GM23248 (cell line): ENCODE measurements around the gene ZNF134. TPM values are rescaled to one million over a fixed set of nuclear protein-coding genes. Genes with fewer than 3 reads are reported as not detected.

ENCODE experiments used
- DNase-seq: peaks from one replicate; pipeline ENCODE4 v3.0.0-alpha.2; 2015
- H2AFZ ChIP-seq: fragments of 200-600 bp; sonication (generic); 2 replicates; pipeline ENCODE4 v1.6.1; 2016; ENCODE audit warnings: antibody characterized with exemption
- H3F3A ChIP-seq: fragments of 200-600 bp; sonication (generic); 2 replicates; pipeline ENCODE4 v1.6.1; 2016; ENCODE audit warnings: mild to moderate bottlenecking, antibody characterized with exemption, mixed run types; ENCODE audit not compliant: insufficient read depth
- H3K27ac ChIP-seq: fragments of 200-600 bp; sonication (generic); 2 replicates; pipeline ENCODE4 v1.5.1; 2016; ENCODE audit warnings: mild to moderate bottlenecking
- H3K27me3 ChIP-seq: fragments of 200-600 bp; sonication (generic); replicated peaks from 2 replicates; pipeline ENCODE4 v1.6.1; 2016; ENCODE audit warnings: mild to moderate bottlenecking; ENCODE audit not compliant: insufficient read depth
- H3K36me3 ChIP-seq: fragments of 200-600 bp; sonication (generic); 2 replicates; pipeline ENCODE4 v1.6.1; 2016; ENCODE audit warnings: low read depth, mild to moderate bottlenecking
- H3K4me1 ChIP-seq: fragments of 200-600 bp; sonication (generic); 2 replicates; pipeline ENCODE4 v1.6.1; 2016; ENCODE audit warnings: mild to moderate bottlenecking; ENCODE audit not compliant: insufficient read depth
- H3K4me2 ChIP-seq: fragments of 200-600 bp; sonication (generic); one replicate; pipeline ENCODE4 v1.6.1; 2016; ENCODE audit warnings: mild to moderate bottlenecking; ENCODE audit not compliant: unreplicated experiment
- H3K4me3 ChIP-seq: fragments of 200-600 bp; sonication (generic); 2 replicates; pipeline ENCODE4 v1.5.1; 2016; ENCODE audit warnings: mild to moderate bottlenecking
- H3K79me2 ChIP-seq: fragments of 200-600 bp; sonication (generic); 2 replicates; pipeline ENCODE4 v1.6.1; 2016; ENCODE audit warnings: mild to moderate bottlenecking; ENCODE audit not compliant: insufficient read depth
- H3K9ac ChIP-seq: fragments of 200-600 bp; sonication (generic); 2 replicates; pipeline ENCODE4 v1.6.1; 2016; ENCODE audit warnings: mild to moderate bottlenecking
- H3K9me2 ChIP-seq: fragments of 200-600 bp; sonication (generic); 2 replicates; pipeline ENCODE4 v1.6.1; 2016; ENCODE audit warnings: mixed run types, mild to moderate bottlenecking, moderate library complexity; ENCODE audit not compliant: insufficient read depth
- H3K9me3 ChIP-seq: fragments of 200-600 bp; sonication (generic); one replicate; pipeline ENCODE4 v1.6.1; 2017; ENCODE audit warnings: low read depth
- H4K20me1 ChIP-seq: fragments of 200-600 bp; sonication (generic); 2 replicates; pipeline ENCODE4 v1.6.0; 2016; ENCODE audit not compliant: insufficient read depth
- EZH2 ChIP-seq: fragments of 200-600 bp; sonication (generic); IDR thresholded peaks from 2 replicates; pipeline ENCODE4 v1.6.1; 2018; ENCODE audit warnings: antibody characterized with exemption, mild to moderate bottlenecking; ENCODE audit not compliant: insufficient read depth, poor library complexity, severe bottlenecking
- EZH2phosphoT487 ChIP-seq: fragments of 200-600 bp; sonication (generic); IDR thresholded peaks from 2 replicates; pipeline ENCODE4 v1.6.1; 2018; ENCODE audit warnings: antibody characterized with exemption, moderate library complexity, mild to moderate bottlenecking, low read depth; ENCODE audit not compliant: insufficient read depth
- WGBS, 2 experiments: methylation state at CpG; one replicate each; pipeline ENCODE4 v1.1.6; 2015 to 2017; ENCODE audit warnings: low lambda C conversion rate in 2 of 2, low coverage in 1 of 2; ENCODE audit errors: missing lambda C conversion rate in 2 of 2; 5-methylcytosine and 5-hydroxymethylcytosine counted together
- in situ Hi-C: fragments of 300-500 bp; cut with MboI; formaldehyde crosslinking; loops from 2 replicates; pipeline ENCODE4 v1.15.0; 2020
- polyA plus RNA-seq: library from polyadenylated mRNA; unstranded; fragments of >200 nt; fragmentation: Nextera tagmentation; extraction: Ambion mirVana; gene quantifications from 2 replicates; pipeline ENCODE4 v1.2.1, GENCODE V29; 2016
- total RNA-seq: library from RNA; depleted of rRNA; stranded (reverse); fragments of >200 nt; shearing (Covaris generic); gene quantifications from 2 replicates; pipeline ENCODE4 v1.2.3, GENCODE V29; 2014

The ZNF134 gene
- total and polyA plus RNA-seq, 2 experiments from 2014 or later: 10.0 to 23.6 TPM

GRCh38 chr19:57611113-57611512 is 2.9 kb upstream of the ZNF134 start:
- no peaks in the 10 kb centered on the region for H3F3A ChIP-seq
- no peak overlapping the region for H3K9ac ChIP-seq
- no peaks in the 10 kb centered on the region for H3K9me3 ChIP-seq
- no peak overlapping the region for H2AFZ ChIP-seq
- no peaks in the 10 kb centered on the region for H3K4me1 ChIP-seq
- H3K79me2 ChIP-seq: peaks cover 27% of the 10 kb centered on the region
- 98% methylated on average over 4 of the region's 4 CpGs for WGBS, 2 experiments
- H3K4me2 ChIP-seq: no peak overlapping the region
- no peaks in the 10 kb centered on the region for H3K27me3 ChIP-seq
- DNase-seq: no peak
- no peak for TF ChIP-seq EZH2
- TF ChIP-seq EZH2phosphoT487: no peak
- in situ Hi-C loops: no loop called here
- no peak overlapping the region for H3K4me3 ChIP-seq
- H3K36me3 ChIP-seq: peaks cover 6% of the 10 kb centered on the region
- H3K9me2 ChIP-seq: no peaks in the 10 kb centered on the region
- no peaks in the 10 kb centered on the region for H4K20me1 ChIP-seq
- H3K27ac ChIP-seq: no peak overlapping the region

- TF ChIP-seq EZH2phosphoT487 (no peak), EZH2 (no peak)
- Histone ChIP-seq H3K4me1 (no peaks in the 10 kb centered on the region), H4K20me1 (no peaks in the 10 kb centered on the region), H3K9ac (no peak overlapping the region), H3K79me2 (peaks cover 70% of the 10 kb centered on the region), H3K36me3 (peaks cover 31% of the 10 kb centered on the region), H3K9me3 (no peaks in the 10 kb centered on the region), H3K27me3 (no peaks in the 10 kb centered on the region), H3K9me2 (no peaks in the 10 kb centered on the region), H3F3A (no peaks in the 10 kb centered on the region), H3K4me2 (peak overlapping the region; percentile 60), H3K27ac (no peak overlapping the region), H3K4me3 (peak overlapping the region; percentile 90), H2AFZ (no peak overlapping the region)
- in situ Hi-C loops: no loop called here
- WGBS, 2 experiments: 98 to 100% methylated on average over 3 of the region's 3 CpGs
- peak; percentile 8 for DNase-seq
Observed at GRCh38 chr19:57615346-57615745, 1.3 kb downstream of the ZNF134 start.

- Histone ChIP-seq H3K4me1 (no peaks in the 10 kb centered on the region), H3K36me3 (peaks cover 74% of the 10 kb centered on the region), H3K9me2 (no peaks in the 10 kb centered on the region), H3K27ac (no peak overlapping the region), H3K9ac (no peak overlapping the region), H2AFZ (no peak overlapping the region), H3K27me3 (no peaks in the 10 kb centered on the region), H3F3A (no peaks in the 10 kb centered on the region), H3K4me2 (no peak overlapping the region), H4K20me1 (no peaks in the 10 kb centered on the region), H3K79me2 (peaks cover 100% of the 10 kb centered on the region), H3K4me3 (no peak overlapping the region), H3K9me3 (no peaks in the 10 kb centered on the region)
- DNase-seq: peak; percentile 38
- in situ Hi-C loops: no loop called here
- 97 to 98% methylated on average over 10 of the region's 10 CpGs for WGBS, 2 experiments
- TF ChIP-seq EZH2phosphoT487 (no peak), EZH2 (no peak)
Observed at GRCh38 chr19:57620673-57621348, 6.8 kb downstream of the ZNF134 start.

- H4K20me1 ChIP-seq: no peaks in the 10 kb centered on the region
- no peaks in the 10 kb centered on the region for H3K4me1 ChIP-seq
- in situ Hi-C loops: no loop called here
- no peaks in the 10 kb centered on the region for H3F3A ChIP-seq
- H3K36me3 ChIP-seq: peaks cover 57% of the 10 kb centered on the region
- H3K27ac ChIP-seq: no peak overlapping the region
- H3K9ac ChIP-seq: no peak overlapping the region
- H3K79me2 ChIP-seq: peaks cover 82% of the 10 kb centered on the region
- H3K9me2 ChIP-seq: no peaks in the 10 kb centered on the region
- no peak overlapping the region for H2AFZ ChIP-seq
- no peak overlapping the region for H3K4me2 ChIP-seq
- TF ChIP-seq EZH2 (no peak), EZH2phosphoT487 (no peak)
- H3K27me3 ChIP-seq: no peaks in the 10 kb centered on the region
- no peak overlapping the region for H3K4me3 ChIP-seq
- no peaks in the 10 kb centered on the region for H3K9me3 ChIP-seq
- no peak for DNase-seq
Observed at GRCh38 chr19:57623091-57623490, 9.0 kb downstream of the ZNF134 start.
